ENCODE measurements around the gene NFIC.

DNA sequence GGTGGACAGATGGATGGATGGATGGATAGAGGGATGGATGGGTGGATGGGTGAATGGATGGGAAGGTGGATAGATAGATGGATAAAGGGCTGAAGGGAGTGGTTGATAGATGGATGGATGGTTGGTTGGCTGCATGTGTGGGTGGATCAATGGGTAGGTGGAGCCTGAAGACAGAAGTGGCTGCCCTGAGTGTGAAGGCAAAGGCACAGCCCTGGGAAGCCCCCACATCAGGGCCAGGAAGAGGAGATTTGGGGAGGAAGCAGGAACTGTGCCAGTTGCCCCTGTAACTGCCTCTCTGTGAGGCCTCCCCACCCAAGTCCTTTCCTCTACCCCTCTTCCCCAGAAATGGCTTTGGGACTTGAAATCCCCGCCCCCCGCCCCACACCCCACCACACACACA lies 43.4 kb upstream of the NFIC start:
- TF ChIP-seq, protein P1, sequence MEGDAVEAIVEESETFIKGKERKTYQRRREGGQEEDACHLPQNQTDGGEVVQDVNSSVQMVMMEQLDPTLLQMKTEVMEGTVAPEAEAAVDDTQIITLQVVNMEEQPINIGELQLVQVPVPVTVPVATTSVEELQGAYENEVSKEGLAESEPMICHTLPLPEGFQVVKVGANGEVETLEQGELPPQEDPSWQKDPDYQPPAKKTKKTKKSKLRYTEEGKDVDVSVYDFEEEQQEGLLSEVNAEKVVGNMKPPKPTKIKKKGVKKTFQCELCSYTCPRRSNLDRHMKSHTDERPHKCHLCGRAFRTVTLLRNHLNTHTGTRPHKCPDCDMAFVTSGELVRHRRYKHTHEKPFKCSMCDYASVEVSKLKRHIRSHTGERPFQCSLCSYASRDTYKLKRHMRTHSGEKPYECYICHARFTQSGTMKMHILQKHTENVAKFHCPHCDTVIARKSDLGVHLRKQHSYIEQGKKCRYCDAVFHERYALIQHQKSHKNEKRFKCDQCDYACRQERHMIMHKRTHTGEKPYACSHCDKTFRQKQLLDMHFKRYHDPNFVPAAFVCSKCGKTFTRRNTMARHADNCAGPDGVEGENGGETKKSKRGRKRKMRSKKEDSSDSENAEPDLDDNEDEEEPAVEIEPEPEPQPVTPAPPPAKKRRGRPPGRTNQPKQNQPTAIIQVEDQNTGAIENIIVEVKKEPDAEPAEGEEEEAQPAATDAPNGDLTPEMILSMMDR (conservative IDR thresholded peaks at IDR 0.05) = no peak
- TF ChIP-seq EZH2 (IDR thresholded peaks at IDR 0.05; ENCODE audit: low read depth) = no peak
